HK-2 (cell line): Measurements from ENCODE around the gene ST3GAL4.
A peak's percentile ranks its signal among the peaks of the same experiment; 100 is the strongest.

Experiments
- DNase-seq: peaks from one replicate; pipeline ENCODE4 v3.0.0-alpha.2; 2018; ENCODE audit not compliant: unreplicated experiment

The ST3GAL4 gene

DNA sequence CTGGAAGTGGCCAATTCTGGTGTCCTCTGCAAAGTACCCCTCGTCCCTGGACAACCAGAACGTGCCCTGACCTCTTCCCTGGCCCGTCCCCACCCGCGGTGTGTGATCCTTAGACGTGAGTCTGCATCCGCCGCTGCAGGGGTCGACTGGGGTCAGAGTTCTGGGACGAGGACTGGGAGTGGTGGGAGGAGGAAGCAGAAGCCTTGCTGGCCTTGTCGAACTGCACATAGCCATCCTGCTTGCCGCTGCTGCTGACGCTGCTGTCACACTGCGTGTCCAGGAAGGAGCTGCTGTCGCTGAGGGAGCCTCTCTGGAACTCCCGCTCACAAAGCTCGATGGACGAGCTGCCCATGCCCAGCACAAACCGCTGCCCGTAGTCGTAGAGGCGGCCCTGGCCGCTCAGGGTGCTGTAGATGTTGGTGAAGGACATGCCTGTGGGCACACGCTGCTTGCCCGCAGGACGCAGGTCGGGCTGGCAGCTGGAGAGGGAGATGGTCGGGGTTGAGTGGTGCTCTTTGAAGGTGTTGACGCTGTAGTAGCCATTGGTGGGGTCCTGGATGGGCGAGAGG, 69.1 kb downstream of the ST3GAL4 start:
- no peak for DNase-seq

DNA sequence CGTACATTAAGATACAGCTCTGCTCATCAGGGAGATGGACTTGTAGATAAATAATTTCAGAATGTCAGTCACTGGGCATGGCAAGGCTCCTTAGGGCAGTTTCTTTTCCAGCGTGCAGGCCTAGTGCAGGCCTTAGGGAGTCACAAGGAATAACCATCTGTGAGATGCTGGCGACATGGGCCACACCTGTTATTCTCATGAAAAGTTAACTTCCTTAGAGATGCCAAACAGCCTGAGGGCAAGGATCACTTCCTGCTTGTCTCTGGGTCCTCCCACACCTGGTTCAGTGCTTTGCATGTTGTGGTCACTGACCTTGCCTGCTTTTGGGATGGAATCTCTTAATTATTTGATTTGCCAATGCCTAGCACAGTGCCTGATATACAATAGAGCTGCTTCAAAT, 70.6 kb downstream of the ST3GAL4 start:
- no peak for DNase-seq

DNA sequence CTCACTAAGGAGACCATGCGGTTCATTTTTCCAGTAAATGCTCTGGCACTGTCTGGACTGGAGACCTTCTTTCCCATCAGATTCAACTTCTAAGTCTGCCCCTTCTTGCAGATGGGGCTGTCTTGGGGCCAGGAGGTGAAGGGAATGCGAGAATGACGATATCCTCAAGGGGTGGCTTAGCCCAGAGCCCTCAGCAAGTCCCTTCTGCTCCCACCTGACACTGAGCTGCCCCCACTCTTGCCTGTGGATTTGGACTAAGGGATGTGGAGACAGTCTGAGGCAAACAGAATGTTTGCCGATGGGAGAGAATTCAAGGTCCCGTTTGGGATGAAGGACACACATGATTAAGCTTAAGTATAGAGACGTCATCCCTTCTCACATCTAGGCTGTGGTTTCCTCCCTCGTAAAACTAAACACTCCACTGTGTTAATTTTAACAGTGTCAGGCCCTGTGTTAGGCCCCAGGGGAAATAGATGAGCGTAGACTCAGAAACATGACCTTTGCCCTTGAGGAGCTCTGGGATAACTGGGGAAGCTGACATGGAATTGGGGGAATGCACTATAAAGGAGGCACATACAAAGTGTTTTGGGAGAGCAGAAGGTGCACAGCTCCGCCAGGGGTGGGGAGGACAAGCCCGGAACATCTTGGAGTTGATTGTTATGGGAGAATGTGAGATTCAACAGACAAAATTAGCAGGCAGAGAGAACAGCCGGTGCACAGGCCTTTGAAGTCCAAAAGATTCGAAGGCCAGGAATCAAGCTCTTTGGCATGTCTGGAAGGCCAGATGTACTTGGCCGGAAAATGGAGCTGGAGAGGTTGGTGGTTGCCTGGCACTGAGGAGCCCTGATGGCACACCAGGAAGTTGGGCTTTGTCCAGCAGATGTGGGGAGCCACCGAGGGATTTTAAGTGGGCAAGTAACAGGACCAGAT, 71.6 kb downstream of the ST3GAL4 start:
- DNase-seq, result no peak

DNA sequence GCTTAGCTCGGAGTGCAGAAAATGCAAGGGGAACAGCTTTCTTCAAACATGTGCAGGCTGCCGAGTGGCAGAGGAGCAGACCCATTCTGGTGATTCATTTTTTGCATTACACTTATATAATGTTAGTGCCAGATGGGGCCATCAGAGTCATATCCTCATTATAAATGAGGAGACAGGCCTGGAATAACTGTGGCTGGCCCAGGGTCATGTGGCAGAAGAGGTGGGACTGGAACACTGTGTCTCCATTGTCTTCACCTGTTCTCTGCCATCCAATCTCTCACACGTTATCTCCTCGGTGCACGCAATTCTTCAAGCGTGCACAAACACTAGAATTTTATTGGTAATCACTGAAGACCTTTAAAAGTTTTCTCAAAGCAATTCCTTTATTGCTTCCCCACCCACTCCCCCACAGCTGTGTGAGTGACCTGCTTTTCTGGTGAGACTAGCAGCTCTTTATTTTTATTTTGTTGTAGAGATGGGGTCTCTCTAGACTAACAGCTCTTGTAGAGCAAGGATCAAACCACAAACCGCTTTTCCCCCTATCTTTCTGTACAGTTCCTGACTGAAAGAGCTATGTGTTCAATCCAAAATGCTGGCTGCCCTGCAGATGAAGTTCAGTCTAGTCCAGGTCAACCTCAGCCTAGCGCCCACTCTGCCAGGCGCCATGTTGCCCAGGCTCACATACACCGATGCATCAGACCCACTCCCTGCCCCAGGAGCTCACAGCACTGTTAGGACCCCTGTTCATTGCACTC, 75.3 kb downstream of the ST3GAL4 start:
- DNase-seq, result no peak

DNA sequence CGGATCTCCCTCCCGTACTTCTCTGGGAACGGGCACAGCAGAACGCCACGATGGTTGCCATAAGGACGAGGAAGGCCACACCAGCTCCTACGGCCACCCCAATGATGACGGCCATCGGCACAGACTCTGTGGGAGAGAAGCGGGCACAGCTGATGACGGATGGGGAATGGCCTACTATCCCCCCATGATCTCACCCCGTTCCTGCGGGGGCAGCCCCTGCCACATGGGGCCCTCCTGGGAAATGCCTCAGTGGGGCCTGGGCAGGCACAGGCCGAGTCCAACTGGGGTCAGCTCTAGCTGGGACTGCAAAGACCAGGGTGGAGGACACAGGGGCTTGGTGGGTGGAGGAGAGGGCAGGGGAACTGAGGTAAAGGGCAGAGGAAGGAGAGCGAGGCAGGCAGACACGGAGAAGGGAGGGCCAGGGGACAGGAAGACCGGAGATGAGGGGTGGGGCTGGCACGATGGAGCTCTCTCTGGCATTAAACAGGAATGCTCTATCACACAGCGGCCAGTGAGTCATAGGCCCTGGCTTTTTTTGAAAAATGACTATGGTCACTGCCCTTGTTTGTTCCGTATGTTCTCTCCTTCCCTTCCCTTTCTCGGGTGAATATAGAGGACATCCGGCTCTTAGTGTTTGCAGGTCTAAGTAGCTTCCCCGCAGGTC, 76.0 kb downstream of the ST3GAL4 start:
- peak; percentile 37 for DNase-seq

DNA sequence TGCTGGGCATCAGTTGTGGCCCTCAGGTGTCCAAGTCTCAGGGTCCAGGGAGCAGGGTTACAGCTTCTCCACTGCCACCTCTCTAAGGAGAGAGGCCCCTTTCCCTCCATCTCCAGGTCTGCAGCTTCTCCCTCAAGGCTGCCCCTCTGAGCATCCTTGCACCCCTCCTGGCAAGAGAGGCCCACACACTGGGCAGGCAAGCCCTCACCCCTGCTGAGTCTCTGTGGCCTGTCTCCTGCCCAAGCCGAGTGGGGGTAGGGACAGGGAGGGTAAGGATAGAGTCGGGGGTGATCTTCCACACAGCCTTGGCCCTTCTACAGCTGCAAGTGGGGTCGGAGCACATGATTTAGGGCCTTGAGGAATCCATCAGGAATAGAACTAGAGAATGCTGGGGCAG, 76.6 kb downstream of the ST3GAL4 start:
- DNase-seq, result no peak

DNA sequence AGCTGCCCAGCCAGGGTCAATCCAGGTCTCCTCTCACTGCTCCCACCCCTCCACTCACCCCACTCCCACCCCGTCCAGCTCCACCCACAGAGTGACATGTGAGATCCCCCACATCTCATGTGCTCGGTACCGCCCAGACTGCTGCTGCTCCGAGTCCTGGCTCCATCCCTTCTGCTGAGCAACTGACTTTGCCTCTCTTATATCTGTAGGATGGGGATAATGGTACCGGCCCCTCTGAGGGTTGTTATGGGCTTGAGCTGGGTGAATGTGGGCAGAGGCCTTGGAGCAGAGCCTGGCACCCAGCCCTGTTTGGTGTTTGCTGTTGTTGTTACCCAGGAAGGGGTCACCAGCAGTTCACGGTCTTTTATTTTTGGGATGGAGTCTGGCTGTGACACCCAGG, 77.0 kb downstream of the ST3GAL4 start:
- no peak for DNase-seq

DNA sequence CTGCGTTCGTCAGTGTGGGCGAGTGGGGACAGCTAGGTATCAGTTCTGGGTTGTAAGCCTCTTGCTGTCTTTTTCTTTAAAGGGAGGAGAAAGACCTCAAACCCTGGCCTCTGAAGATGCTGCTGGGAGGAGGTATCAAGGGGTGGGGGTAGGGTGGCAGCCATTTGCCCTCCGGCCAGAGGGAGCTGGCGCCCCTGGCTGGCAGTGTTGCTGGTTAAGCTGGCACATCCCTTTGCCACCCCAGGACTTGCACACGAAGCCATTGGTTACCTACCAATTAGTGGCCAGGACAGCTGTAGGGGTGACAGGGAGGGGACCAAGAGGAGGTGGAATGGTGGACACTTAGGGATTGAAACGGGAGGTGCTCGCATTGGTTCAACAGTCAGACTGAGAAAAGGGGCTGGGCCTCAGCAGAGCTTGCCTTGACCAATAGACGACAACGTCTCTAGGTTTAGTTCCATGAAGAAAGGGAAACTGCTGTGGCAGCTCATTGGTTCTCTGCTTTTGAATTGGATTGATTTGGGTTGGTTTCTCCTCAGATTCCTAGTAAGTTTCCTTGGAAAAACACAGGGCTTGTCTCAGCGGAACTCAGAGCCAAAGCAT, 77.9 kb downstream of the ST3GAL4 start:
- no peak for DNase-seq

DNA sequence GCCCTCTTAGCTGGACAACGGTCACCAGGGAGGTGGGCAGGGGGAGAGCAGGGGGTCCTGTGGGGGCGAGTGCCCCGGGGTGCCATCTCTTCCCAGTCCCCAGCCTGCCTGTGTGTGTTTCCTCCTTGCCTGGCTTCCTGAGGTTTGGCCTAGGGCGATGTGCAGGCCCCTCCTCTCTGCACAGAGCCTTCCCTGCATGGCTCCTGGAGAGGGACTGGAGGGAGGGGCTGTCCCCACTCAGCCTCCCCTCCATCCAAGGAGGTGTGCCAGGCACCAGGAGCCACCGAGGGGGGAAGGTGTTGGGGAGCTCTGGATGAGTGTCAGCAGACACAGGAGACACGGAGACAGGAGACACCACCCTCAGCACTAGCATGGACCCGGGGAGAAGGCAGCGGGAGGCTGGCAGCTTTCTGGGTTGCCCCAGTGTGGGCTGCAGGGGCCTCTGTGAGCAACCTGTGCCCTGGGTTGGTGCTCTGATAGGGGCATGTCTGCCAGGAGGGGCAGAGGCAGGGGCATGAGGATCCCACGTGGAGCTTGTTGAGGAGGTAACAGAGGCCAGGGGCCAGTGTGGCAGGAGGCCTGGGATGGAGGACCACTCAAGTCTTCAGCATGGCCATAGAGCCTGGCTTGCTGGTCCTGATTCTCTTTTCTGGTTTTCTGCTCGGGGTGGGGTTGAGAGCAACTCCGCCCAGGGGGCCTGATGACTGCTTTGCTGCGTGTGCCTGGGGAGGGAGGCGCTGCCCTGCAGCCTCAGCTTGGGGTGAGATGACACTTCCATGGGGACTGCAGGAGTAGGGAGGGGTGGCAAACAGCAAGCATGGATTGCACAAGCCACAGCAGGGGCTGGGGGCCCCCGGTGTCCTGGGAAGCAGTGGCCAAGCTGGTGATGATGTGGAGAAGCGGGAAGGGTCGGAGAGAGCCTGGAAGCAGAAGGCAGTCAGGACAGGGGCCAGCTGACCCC, 78.8 kb downstream of the ST3GAL4 start:
- no peak for DNase-seq

DNA sequence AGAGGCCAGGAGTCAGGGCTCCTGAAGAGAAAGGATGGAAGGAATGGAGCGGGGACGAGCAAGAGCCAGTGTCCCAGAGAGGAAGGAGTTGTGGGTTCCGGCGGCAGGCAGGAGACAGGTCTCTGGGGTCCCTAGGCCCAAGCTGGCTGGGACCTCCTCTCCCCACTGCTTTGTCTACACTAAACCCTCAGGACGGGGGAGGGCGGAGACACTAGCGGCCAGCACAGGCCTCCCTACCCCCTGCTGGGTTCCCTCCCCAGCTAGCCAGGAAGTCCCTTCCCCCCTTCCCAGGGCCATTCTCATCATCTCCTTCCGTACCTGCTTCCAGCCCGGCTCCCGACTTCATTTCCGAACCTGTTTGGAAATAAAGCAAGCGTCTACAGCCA, 79.5 kb downstream of the ST3GAL4 start:
- no peak for DNase-seq

DNA sequence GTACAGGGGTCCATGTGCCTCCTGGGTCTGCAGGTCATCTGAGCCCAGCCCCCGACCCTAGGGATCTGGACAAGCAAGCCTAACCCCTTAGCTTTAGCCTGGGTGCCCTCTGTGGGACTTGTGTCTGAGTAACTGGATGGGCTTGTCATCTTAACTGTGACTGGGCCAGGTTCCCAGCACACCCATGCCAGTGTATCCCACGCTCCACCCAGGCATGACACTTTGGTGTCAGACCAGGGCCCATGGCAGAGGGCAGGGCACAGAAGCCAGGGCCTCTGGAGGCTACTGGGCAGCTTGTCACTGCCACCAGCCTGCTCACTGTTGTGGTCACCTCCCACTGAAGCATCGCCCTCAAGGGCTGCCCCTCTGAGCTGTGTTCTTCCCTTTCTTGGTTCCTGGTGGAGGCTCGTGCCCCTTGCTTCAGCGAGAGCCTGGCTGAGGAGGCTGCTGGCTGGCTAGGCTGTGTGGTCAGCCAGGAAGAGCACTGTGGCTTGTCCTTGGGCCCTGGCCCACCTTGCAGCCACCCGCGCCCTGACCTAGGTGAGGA, 80.8 kb downstream of the ST3GAL4 start:
- DNase-seq, result no peak

DNA sequence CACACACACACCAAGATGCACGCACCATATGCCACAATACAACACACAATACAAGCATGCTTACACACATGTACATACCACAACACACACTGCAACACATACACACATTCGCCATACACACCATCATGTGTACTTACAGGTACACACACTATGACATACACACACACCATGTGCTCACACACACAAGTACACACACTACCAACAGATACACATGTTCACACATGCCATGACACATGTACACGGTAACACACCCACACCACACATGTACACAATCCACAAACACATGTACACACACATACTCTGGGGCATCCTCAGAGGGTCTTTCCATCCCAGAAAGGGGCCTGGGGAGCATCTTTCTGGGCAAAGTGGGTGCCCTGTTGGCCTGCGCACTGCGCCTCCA, 82.2 kb downstream of the ST3GAL4 start:
- DNase-seq, result no peak

DNA sequence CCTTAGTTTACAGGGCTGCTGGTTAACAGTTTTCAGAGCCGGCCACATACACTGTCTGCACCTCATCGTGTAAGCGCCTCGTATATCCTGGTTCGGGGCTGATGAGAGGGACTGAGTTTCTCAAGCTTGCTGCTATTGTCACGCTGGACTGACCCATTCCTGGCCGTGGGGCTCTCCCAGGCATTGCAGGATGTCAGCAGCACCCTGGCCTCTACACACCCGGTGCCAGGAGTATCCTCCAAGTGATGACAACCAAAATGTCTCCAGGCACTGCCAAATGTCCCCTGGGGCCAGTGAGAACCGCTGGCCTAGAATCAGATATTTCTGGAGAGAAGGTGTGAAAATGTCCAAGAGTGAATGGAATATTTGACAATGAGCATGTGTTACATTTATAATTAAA, 82.8 kb downstream of the ST3GAL4 start:
- no peak for DNase-seq

DNA sequence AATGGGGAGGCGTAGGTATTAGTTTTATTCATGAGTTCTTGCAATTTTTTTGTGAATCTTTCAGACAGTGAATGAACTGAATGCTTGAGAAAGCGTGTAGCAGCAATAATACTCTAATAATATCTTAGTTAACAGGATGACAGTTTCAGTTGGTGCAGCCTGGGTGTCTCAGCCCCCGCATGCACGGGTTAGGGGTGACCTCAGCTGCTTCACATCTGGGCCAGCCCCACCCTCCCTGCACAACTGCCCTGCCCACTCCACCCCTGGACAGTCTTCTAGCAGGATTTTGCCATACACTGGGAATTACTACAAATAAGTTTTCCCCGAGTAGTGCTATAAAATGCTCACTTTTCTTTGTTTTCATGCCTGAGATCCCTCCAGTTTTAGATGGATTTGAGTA, 83.2 kb downstream of the ST3GAL4 start:
- DNase-seq, result no peak

DNA sequence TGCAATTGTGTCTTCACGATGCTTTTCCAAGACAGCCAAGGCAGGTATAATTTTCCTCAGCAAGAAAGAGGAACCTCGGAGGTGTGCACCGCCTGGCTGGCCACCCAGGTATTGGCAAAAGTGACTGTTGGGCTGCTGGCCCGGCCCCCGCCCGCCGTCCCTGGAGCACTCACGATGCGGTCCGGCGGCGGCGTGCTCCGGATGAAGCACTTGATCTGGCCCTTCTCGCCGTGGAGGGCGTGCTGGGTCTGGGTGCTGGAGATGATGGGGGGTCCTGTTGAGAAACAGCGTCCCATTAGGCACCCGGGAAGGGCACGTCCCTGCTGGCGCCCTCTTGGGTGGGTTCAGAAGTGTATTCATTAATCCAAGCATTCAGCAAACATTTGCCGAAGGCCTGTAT, 84.8 kb downstream of the ST3GAL4 start:
- no peak for DNase-seq

DNA sequence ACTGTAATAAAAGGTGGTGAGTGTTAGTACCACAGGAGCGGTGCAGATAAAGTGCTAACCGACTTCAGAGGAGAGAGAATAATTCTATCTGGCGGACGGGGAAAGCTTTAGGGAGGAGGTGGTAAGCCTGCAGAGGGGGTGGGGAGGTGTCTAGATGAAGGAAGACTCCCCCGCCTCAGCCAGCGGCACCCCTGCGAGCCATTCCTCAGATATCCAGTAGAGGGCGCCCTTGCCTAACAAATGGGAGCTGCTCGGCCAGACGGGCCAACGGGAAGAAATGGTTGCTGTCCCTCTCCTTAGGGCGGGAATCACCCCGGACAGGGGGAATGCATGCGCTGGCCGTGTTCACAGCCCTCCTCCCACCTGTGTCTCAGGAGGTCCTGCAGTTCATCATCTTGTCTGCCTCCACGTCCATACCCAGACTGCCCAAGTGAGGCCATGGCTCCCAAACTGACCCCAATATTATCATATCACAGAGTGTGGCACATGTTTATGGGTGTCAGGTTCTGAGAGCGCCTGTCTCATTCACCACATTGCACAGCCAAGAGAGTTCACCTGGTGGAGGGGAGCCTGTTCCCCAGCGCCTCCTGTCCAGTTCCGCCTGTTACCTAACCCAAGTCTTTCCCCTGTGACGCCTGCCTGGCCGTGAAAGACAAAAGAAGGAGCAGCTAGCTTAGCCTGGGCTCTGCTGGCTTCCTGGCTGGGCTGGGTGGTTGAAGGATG, 85.5 kb downstream of the ST3GAL4 start:
- peak; percentile 80 for DNase-seq

DNA sequence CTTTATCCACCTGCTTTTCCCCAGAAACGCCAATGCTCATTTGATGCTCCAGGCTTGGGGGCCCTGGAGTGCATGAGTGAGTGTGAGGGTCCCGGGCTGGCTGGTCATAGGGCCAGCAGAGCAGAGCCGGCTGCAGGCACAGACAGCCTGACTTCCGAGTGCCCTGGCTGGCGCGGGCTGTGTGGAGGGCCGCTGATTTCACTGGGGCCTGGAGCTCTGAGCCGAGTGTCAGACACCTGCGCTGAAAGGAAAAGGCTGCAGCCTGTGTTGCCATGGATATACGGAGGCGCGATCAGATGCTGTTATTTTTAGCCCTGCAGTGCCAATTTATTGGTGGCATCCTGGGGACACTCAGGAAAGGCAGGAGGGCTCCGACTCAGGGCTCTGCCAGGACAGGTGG, 87.6 kb downstream of the ST3GAL4 start:
- DNase-seq, result no peak

DNA sequence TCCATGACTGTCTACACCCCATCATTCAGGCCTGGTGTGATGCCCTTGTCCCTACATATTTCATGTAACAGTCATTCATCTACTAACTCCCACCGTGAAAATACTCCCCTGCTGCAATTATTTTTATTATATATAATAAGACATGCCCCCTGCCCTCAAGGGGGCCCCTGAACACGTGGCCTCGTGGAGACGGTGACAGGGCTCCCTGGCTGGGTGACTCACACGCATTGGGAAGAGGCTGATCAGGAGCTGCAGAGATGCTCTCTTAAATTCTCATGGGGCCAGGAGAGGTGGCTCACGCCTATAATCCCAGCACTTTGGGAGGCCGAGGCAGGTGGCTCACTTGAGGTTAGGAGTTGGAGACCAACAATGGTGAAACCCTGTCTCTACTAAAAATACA, 88.6 kb downstream of the ST3GAL4 start:
- no peak for DNase-seq

DNA sequence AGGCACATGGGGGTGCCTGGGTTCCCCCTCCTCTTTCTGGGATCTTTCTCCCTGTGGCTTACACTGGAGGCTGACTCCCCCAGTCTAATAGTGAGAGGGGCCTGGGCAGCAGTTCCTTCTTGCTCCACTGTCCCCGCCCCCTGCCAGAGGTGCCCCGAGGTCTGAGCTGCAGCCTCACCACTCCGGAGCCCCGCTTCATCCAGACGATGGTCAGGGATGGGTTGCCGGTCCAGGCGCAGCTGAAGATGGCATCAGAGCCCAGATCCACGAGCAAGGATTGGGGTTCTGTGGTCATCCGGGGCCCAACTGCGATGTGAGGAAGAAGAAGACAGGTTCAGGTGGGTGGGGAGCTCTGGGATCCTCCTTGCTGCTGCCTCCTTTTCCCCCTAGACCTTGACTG, 91.1 kb downstream of the ST3GAL4 start:
- DNase-seq, result no peak

DNA sequence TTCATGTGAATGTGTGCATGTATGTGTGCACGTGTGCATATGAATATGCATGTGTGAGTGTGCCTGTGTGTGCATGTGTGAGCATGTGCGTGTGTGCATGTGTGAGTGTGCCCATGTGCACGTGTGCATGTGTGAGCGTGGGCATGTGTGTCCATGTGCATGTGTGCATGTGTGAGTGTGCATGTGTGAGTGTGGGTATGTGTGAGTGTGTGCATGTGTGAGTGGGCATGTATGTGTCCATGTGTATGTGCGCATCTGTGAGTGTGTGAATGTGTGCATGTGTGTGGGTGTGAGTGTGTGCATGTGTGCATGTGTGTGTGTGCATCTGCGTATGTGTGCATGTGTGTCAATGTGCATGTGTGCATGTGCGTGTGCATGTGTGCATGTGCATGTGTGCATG, 94.7 kb downstream of the ST3GAL4 start:
- no peak for DNase-seq
